GM04503 (cell line): Measurements from ENCODE around the gene ZNF462.
"Not testable (repeated sequence)": the region's sequence is repeated elsewhere in the genome, so short reads cannot be mapped to it uniquely, and the experiment has no call there.

Experiments used
- DNase-seq: peaks from one replicate; pipeline ENCODE4 v3.0.0-alpha.2; 2012; ENCODE audit warnings: low read depth

The ZNF462 gene

GRCh38 chr9:106962615-106963363, 99.8 kb downstream of the ZNF462 start:
- no peak for DNase-seq

GRCh38 chr9:106963684-106964083, 100.7 kb downstream of the ZNF462 start:
- DNase-seq: no peak

- no peak for DNase-seq
These were observed 101.4 kb downstream of the ZNF462 start for GRCh38 chr9:106964329-106964728.

- DNase-seq: no peak
These were observed 102.0 kb downstream of the ZNF462 start for GRCh38 chr9:106964822-106965525.

- DNase-seq: no peak
These were observed 103.5 kb downstream of the ZNF462 start for GRCh38 chr9:106966481-106966880.

GRCh38 chr9:106969696-106970095, 106.7 kb downstream of the ZNF462 start:
- no peak for DNase-seq

- no peak for DNase-seq
These were observed 107.4 kb downstream of the ZNF462 start for GRCh38 chr9:106970219-106970975.

- DNase-seq: no peak
These were observed 108.1 kb downstream of the ZNF462 start for GRCh38 chr9:106970976-106971457.

- DNase-seq: no peak
These were observed 109.1 kb downstream of the ZNF462 start for GRCh38 chr9:106972082-106972481.

- DNase-seq: no peak
These were observed 111.4 kb downstream of the ZNF462 start for GRCh38 chr9:106974341-106974740.

GRCh38 chr9:106976772-106977171, 113.8 kb downstream of the ZNF462 start:
- no peak for DNase-seq

GRCh38 chr9:106980551-106981101, 117.7 kb downstream of the ZNF462 start:
- DNase-seq: no peak

GRCh38 chr9:106981396-106982287, 118.7 kb downstream of the ZNF462 start:
- no peak for DNase-seq

GRCh38 chr9:106982636-106983035, 119.7 kb downstream of the ZNF462 start:
- no peak for DNase-seq

- no peak for DNase-seq
These were observed 120.4 kb downstream of the ZNF462 start for GRCh38 chr9:106983346-106983745.

GRCh38 chr9:106989904-106990303, 126.9 kb downstream of the ZNF462 start:
- not testable (repeated sequence) for DNase-seq

- no peak for DNase-seq
These were observed 129.2 kb downstream of the ZNF462 start for GRCh38 chr9:106992186-106992585.

- DNase-seq: no peak
These were observed 130.6 kb downstream of the ZNF462 start for GRCh38 chr9:106993603-106994002.

- DNase-seq: no peak
These were observed 131.5 kb downstream of the ZNF462 start for GRCh38 chr9:106994463-106994862.

- DNase-seq: no peak
These were observed 137.3 kb downstream of the ZNF462 start for GRCh38 chr9:107000218-107000617.

- no peak for DNase-seq
These were observed 142.2 kb downstream of the ZNF462 start for GRCh38 chr9:107005201-107005600.
